T-helper 1 cell (primary cell): ENCODE results near the gene B9D1.

Experiments
- DNase-seq, 5 donors: peaks; one replicate each; pipeline ENCODE4 v3.0.0-alpha.2; 2012 to 2020

B9D1 gene

DNA sequence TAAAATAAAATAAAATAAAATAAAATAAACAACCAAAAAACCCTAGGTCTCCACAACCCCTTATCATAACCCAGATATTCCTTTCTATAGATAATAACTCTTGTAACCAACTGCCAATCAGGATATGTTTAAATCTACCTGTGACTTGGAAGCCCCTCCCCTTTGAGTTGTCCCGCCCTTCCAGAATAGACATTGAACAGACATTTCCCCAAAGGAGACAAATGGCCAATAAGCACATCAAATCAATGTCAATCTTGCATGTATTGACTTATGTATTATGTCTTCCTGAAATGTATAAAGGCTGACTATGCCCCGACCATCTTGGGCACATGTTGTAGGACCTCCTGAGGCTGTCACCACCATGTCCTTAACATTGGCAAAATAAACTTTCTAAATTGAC is 14.3 kb upstream of the B9D1 start:
- DNase-seq, result no peak

DNA sequence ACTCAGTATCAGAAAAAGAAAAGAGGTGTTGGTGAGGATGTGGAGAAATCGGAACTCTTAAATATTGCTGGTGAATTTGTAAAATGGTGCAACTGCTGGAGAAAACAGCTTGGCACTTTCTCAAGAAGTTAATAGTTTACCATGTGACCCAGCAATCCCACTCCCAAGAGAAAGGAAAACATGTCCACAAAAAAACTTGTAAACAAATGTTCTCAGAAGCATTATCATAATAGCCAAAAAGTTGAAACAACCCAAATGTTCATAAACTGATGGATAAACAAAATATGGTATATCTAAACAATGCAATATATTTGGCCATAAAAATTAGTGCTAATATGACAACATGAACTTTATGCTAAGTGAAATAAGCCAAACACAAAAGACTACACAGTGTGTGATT is 13.2 kb upstream of the B9D1 start:
- no peak for DNase-seq

DNA sequence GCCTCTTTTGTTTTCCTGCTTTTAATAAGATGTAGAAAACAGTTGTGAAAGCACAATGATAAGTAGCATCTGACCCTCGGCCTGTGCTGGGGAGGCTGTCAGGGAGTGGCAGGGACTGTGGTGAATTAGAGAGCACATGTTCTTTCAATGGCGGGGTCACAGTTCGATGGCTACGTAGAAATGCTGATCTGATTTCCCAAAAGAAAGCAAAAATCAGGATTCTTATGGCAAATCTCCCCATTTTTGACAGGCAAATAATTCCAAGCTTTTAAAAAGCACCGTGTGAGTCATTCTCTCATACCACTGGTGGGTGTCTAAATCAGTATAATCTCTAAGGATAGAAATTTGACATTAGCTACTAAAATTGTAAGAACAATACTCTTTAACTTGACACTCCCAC is 11.6 kb upstream of the B9D1 start:
- no peak for DNase-seq

DNA sequence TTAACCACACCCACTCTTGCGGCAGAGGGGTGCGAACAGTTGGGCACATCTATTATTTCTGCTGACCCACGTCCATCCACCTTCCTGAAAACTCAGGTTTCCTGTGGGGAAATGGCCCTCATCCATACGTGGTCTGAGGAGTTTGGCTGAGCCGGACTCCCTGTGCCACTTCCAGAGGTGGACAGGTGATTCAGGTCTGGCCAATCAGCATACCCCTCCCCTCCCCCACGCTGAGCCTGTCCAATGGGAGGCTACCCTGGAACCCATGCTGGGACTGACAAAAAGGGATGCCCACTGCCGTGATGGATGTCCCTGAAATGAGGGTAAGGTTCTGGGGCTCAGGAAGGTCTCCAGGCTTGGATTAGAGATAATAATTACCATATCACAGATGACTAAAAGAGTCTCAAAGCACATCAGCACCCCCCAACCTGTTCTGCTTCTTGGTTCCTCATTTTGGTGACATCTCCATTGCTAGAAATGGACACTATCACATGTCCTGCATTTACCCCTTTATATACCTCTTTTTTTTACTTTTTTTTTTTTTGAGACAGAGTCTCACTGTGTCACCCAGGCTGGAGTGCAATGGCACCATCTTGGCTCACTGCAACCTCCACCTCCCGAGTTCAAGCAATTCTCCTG is 10.5 kb upstream of the B9D1 start:
- DNase-seq, result no peak

DNA sequence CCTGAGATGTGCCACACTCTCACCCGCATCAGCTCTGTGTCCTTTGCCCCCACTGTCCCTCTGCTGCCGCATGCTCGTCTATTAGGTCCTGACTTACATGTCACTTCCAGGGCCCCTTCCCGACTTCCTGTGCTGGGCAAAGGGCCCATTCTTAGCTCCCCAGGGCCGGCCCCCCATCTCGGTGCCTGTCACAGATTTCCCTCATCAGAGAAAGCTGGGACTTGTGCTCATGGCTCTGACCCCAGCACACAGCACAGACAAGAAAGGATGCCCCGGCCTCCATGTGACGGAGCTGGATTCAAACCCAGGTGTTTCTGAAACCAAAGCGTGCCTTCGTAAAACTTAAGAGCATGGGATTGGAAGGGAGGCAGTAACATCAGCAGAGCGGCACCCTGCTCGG is 9.9 kb upstream of the B9D1 start:
- no peak for DNase-seq

DNA sequence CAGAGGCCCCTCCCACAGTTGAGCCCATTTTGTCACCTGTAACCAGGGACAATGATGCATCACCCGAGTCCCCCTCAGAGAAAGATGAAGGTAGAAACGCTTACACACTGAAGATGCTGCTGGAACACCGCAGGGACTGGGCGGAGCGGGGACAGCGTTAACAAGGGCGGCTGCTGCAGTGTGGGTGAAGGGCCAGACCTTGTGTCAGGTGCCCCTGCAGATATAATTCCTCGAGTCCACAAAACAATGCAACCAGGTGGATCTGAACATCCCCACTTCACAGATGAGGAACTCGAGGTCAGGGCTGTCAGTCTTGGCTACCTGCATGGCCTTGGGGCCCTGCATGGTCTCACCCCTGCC is 9.5 kb upstream of the B9D1 start:
- no peak for DNase-seq

DNA sequence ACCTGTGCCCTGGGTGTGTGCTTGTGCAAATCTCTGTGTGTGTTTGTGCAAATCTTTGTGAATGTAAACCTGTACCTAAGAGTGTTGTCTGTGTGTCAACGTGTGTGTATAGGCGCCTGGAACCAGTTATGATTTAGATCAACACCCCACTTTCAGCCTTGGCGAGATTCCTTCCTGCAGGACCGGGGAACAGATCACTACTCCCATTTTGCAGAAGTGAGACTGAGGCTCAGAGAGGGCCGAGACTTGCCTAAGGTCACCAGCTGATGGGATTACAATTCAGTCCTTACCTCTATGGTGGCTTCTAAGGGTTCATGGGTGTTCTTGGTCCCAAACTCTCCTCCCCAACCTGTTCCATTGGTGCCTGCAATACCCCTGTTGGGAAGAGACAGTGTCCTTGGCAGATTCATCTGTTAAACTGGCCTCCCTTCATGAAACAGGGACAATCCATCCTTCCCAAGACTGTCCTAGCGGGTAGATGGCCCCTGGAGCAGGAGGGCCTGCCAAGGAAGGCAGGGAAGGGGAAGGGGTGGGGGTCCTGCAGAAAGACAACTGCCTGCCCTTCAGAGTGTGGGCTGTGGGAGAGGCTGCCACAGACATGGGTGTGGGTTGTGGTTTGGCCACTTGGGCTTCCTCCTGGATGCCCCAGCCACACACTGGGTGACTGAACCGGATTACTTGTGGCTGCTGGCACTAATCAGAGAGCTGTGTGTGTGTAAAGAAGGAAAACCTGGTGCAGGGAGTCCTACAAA is 8.9 kb upstream of the B9D1 start:
- peak in 1 of 5 donors; percentile 23 for DNase-seq

DNA sequence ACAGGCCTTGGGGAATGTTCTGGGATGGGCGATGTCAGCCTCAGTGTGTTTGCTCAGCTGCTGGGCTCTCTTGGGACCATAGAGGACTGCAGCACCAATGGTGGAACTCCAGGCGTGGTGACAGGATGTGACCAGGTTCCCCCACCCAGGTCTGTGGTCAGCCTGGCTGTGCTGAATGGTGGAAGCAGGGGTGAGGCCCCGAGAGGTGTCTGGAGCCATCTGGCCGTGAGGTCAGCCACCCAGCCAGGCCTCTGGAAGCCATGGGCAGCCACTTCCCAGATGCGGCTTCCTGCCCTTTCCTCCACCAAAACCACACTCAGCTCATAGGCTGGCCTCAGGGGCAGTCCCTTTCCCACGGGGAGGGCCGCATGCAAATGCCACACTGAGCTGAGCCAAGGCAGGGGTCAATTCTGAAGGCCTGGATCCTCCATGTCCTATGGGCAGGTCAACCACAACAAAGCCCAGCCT is 8.0 kb upstream of the B9D1 start:
- DNase-seq, result peak in 1 of 5 donors; percentile 42

DNA sequence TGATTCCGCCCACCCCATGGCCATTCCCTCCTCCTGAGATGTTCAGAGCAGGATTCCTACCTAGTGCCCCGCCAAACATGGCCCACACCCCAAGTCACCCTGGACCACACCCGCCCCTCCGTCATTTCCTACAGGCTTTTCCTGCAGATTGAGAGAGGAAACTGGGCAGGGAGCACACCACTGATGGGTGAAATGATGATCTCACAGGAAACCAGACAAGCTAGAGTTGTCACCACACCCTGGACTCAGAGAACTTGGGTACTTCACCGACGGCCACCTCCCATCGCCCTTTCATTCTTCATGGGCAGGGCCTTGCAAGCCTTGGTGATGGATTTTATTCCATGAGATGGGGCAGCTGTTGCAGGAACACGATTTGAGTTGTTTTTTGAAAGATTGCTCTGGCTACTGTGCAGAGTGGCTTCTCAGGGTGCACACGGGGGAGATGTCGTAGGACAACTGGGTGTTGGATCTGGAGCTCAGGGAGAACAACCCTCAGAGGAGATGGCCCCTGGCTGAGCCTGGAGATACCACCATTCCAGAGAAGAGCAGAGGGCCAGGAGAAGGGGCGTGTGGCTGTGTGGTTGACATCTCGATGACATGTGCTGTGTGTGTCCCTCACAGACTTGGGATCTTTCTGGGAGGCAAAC is 7.4 kb upstream of the B9D1 start:
- peak in 1 of 5 donors; percentile 79 for DNase-seq

DNA sequence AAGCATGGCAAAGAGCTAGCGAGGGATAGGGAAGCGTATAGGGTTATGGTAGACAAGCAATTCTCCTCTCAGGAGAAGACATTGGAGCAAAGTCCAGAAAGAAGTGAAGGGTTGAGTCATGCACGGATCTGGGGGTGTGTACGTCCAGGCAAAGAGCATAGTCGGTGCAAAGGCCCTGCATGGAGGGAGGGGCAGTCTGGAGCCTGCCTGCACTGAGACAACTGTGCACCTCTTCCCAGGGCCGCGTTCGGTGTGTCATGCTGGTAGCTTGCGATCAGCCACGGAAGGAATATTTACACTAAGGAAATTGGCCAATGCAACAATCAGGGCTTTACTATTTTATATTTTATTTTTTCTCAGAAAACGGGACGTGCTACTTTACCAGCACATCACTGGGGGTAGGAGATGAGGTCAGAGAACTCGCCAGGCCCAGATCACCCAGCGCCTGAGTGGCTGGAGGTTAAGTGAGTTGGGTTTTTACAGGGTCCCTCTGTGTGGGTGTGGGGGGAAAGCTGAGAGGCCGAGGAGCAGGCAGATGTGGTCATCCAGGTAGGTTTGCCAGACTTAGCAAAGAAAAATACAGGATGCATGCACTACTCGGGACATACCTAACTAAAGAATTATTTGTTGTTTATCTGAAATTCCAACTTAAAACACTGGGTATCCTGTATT is 6.7 kb upstream of the B9D1 start:
- no peak for DNase-seq

DNA sequence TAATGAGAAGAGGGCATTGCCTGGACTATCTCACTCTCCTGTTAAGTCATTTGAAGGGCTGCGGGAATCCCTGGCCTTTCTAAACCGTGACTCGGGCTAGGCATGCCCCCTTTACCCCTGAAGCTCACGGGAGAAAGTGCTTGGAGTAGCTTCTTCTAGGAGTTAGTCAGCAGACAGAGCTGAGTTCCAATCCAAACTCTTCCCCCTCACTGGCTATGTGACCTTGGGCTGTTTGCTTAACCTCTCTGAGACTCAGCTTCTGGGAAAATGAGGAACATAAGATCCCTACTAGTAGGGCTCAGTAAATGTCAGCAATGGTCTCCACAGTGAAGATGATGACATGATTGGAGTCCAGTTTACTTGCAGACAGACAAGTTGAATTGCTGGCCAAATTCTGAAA is 5.7 kb upstream of the B9D1 start:
- DNase-seq, result no peak

DNA sequence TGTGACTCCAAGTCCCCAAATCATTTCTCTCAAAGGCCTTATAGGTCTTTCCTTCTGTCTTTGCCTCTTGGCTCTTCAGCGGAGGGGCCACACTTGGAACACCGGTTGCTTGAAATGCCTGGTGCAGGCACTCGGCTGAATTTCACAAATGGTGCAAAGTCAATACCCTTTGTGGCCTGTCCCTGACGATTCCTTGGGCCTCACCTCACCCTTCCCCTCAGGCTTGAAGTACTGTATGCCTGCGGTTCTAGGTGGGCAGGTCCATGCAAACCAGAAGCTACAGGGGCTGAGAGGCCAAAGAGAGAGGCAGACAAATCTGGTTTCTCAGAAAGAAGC is 4.1 kb upstream of the B9D1 start:
- DNase-seq, result no peak

DNA sequence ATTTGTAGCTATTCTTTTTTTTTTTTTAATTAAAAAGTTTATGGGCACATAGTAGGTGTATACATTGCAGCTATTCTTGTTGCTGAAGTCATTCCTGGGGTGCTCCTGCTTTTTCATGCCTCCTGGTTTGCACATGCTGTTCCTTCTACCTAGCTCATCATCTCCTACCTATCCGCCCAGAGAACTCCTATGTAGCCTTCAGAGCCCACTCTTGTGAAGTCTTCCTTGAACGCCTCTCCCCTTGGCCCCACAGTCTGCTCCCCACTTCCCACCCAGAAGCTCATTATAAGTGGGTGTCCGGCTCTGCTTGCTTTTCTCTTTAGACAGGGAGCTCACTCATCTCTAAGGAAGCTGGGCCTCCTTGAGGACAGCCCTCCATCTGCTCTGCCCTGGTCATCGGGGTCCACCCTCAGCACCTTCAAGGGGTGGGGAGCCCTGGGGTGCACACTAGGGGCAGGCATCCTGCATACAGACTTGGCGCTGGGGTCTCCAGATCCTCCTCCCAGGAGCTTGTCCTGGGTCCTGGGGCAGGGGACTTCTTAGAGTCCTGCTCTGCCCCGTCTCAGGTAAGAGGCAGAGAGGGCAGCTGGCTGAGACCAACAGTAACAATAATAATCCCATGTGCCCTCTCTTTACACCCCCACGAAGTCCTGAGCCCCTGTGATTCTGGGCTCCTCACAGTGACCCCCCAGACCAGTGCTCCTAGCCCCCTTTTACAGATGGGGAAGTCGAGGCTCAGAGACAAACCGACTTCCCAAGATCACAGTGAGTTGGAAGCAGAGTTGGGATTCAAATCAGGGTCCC is 3.5 kb upstream of the B9D1 start:
- no peak for DNase-seq

DNA sequence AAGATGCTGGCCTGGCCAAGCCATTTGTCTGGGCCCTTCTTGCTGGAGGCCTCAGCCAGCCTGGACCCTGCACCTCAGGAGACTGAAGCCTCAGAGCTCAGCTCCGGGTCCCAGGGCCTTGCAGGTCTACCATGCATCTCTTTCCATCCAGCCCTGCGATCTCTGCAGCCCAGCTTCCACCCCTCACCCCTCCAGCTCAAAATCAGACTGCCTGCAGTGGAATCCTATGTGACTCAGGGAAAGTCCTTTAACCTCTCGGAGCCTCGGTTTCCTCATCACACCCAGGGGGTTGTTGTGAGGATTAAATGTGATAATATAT is 2.9 kb upstream of the B9D1 start:
- no peak for DNase-seq

DNA sequence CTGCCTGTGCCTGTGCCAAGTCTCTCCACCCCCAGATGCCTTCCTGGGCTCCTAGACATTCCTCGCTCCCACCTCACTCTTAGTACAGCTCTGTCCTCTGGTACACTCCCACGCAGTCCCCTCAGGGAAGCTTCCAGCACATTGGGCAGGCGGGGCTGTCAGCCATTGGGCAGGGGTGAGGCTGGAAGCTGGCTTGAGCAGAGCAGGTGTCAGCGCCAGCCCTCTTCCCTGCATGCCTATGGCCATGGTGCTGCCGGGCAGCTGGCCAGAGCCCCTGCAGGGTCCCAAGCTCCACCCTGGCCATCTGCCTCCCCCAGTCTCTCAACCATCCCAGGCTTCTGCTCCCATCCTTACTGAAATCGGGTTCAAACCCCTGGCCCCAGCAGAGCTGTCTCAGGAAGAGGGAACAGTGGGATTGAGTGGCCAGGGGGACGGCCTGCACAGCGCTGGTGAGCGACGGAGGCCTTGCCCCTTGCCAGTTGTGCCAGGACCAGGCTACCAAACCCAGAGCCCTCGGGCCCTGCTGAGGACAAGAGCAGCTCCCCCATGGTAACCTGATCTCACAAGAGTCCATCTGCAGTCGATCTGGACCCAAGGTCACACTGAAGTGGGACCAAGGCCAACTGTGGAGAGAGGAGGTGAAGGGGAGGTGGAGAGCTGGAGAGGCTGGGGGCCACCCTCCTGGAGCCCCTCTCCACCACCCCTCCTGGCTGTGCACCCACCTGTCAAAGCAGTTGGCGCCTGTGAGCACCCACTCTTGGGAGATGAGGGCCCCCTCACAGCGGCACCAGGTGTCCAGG is 2.4 kb upstream of the B9D1 start:
- DNase-seq, result no peak

DNA sequence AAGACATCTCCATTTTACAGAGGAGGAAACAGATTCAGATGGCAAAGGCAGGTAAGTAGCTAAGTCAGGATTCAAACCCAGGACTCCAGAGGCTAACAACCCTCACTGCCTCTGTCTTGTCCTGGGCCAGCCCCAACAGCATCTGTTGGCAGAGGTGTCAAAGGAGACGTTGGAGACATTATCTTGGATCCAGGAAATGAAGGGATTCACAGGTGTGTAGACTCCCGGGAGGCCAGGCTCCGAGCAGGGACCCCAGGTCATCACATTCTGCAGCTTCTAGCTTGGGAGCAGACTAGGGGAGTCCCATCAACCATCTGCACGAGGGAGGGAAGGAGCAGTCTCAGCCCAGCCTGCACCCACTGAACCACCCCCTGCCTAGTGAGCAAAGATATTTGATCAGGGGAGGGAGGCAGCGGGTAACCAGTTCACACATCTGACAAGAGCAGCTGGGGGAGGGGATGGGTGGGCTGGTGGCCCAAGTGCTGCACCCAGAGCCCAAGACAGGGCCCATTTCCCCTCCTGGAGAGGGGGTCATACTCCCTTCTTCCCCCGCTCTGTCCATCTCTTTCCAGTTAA is 1.0 kb upstream of the B9D1 start:
- DNase-seq, result no peak

DNA sequence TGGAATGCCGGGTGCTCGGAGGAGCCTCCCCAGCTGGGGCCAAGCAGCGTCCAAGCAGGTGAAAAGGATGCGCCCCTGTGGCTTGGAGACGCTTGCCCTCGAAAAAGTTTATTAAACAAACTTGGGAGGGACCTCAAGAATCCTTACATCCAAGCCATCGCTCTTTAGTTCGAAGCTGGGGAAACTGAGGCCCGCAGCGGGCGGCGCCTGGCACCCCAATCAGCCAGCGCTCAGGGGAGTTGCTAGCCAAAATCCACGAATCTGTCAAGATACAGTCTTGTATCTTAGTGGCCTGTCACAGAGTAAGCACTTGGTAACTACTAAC is 553 bp upstream of the B9D1 start:
- no peak for DNase-seq

DNA sequence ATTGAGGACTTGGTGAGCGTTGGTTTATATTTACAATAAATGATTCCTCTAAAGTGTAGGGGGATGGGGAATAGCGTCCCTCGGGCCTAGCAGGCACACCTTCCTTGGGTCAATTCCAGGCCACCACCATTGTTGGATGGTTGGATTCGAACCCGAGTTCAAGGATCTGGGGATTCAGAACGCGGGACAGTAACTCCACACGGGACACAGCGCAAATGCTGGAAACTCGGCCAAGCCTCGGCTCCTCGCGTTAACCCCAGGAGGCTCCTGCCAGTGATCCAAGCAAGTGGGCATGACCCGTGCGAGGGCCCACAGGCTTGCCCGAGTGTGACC is 613 bp downstream of the B9D1 start:
- no peak for DNase-seq

DNA sequence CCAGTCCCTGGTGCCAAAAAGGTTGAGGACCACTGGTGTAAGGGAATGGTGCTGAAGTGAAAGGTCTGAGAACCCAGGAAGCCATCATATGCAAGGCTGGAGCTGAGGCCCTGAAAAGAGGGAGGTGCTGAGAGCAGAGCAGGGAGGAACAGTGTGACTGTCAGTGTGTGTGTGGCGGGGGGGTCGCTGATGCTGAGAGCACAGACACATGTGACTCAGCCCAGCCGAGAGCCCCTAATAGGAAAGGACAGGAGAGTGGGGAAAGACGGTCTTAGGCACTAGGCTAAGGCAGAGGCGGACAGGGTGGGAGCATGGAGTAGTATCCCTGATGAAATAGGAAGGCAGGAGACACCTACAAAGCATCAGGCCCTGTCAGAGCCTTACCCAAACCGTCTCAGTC is 1.2 kb downstream of the B9D1 start:
- DNase-seq, result no peak

DNA sequence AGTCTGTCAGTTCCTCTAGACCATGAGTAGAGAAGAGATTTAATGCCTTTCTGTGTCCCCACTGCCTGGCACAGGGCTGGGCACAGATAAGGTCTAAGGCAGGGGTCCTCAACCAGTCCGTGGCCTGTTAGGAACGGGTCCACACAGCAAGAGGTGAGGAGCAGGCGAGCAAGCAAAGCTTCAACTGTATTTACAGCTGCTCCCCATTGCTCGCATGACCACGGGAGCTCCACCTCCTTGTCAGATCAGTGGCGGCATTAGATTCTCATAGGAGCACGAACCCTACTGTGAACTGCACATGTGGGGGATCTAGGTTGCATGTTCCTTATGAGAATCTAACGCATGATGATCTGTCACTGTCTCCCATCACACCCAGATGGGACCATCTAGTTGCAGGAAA is 1.8 kb downstream of the B9D1 start:
- no peak for DNase-seq

DNA sequence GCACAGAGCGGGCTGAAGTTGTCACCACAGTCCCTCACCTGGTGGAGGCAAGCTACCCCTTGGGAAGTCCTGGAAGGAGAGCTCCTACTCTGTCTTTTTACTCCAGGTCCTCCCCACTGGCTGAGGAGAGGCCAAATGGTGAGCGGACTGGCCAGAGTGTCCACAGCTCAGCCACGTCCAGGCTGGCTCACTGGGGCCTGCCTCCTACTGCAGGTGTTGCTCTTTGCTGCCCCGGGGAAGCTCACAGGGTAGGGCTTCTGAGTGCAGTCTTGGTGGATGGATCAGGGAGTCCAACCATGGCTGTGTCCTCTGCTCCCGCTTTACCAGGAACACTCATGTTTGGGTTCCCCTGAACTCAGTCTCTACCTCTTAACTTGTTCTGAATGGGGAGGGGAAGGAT is 2.7 kb downstream of the B9D1 start:
- no peak for DNase-seq

DNA sequence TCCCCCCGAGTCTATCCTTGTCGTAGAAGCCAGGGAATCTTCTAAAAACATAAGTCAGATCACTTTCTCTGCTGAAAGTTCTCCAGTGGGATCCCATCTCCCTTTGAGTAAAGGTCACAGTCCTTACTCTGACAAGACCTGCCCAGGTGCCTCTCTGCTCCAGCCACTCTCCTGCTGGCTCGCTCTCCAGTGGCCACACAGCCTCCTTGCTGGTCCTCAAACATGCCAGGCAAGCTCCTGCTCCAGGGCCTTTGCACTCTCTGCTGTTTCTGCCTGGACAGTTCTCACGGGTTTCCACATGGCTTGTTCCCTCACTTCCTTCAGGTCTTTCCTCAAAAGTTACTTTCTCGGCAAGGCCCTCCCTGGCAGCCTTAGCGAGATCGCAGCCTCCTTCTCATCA is 3.4 kb downstream of the B9D1 start:
- no peak for DNase-seq
